HuH-7 (cell line): ENCODE measurements around the gene FMO2.
"Not testable (repeated sequence)": the region's sequence is repeated elsewhere in the genome, so short reads cannot be mapped to it uniquely, and the experiment has no call there.

Source experiments
- DNase-seq: peaks from one replicate; pipeline ENCODE4 v3.0.0; 2011; ENCODE audit warnings: low spot score

FMO2 gene

DNA sequence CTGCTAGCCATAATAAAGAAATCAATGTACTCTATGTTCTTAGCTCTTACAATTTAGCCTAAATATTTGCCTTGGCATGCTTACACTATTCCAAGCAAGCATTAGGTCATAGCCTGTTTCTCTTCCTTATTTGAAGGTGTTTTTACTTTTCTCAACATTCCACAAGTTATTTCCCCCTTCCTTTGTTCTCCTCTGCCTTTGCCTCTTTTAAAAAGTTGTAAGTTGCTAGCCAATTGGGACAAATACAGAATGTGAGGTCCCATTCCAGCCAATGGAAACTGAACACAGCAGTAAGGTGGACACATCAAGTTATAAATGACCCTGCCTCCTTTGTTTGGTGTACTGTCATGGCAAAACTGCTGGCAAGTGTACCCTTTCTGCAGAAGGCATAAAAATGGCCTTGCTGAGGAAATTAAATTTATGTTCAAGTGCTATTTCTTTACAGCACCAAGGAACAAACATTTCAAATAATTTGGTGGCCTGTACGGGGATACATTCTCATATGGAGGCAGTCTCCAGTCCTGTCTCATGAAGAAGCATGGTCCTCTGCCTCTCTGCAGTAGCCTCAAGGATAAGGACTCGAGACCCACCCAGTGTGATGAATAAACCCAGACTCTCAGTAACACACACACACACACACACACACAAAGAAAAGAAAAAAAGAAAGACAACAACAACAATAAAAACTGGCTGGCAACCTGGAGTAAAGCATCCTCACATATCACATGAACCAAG, 34.4 kb downstream of the FMO2 start:
- DNase-seq, result no peak

DNA sequence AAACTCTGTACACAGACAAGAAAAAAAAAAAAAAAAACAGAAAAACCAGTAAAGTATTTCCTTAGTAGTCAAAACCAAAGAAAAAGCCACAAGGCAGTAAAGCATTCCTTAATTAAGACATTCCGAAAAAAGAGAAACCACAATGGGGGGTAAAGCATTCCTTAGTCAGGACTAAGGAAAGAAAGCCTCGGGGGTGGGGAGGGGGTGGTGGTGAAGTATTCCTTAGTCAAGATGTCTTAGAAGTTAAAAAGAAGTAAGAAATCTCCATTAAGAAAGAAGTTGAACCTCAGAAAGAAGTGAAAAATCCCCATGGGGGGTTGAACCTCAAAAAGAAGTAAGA, 35.0 kb downstream of the FMO2 start:
- DNase-seq, result no peak

DNA sequence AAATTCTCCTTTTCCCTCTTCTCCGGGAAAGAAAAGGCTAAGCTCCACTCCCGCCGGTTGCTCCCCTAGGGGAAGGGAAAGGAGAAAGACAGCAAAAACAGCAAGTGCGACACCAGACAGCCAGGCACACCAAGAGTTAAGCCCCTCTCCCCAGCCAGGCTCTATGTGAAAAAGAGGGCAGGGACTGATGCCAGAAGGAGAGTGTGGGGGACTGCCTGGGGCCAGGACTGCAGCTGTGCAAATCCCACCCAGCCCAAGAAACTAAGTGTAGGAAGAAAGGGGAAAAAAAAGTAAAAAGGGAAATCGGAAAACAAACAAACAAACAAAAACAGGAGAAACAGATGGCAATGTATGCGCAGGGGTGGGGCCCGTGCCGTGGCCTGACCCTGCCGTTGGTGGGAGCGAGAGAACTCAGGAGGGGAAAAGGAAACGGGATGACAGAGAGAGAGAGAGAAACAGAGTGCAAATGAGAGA, 35.5 kb downstream of the FMO2 start:
- DNase-seq, result no peak

GRCh38 chr1:171221665-171222591, 36.8 kb downstream of the FMO2 start:
- DNase-seq, result no peak

DNA sequence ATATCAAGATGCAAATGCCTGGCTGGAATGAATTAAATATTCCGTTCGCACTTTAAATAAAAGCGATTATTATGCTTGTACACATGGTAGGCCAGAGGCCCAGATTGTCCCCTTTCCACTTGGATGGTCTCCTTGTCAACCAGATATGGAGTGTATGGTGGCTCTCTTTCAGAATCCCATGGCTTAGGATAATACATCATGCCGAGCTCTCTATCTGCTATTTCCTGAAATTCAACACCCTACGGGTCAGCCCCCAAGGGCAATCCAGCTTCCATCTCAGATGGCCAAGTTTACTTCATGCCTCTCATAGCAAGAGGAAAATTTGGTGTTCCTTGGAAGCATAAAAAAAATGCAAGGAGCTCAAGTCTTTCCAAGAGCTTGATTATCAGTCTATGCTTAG, 37.8 kb downstream of the FMO2 start:
- no peak for DNase-seq

DNA sequence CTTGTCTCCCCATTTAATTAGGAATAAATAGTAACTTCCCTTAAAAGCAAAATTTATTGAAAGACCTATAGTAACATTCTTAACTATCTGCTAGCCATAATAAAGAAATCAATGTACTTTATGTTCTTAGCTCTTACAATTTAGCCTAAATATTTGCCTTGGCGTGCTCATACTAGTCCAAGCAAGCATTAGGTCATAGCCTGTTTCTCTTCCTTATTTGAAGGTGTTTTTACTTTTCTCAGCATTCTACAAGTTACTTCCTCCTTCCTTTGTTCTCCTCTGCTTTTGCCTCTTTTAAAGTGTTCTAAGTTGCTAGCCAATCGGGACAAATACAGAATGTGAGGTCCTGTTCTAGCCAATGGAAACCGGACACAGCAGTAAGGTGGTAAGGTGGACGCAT, 39.2 kb downstream of the FMO2 start:
- not testable (repeated sequence) for DNase-seq

DNA sequence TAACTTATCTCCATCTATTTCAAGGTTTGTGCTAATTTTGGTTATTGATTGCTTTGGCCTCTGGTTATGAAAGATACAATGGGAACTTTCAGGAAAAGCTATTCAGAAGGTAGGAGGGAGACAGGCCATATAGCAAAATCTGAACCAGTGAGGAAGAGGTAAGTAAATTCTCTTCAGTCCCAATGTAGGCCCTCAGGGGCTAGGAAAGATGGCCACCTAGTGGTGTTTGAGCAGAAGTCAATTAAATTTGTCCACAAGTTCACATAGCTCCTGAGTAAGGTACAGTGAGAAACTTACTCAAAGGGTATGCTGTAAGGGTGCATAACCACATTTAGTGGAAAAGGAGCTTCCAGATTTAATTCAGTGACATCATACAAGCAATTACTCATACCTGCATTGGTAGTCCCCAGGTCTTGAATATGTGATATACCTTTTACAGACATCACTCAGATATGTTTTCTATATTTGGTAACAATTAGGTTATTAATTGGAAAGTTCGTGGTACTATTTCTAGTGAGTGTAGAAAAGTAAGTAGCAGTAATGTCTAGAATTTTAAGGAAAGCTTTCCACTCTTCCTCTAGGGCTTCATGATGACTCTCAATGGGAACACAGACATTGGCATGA, 41.8 kb downstream of the FMO2 start:
- peak; percentile 57 for DNase-seq

GRCh38 chr1:171231326-171231725, 46.2 kb downstream of the FMO2 start:
- DNase-seq, result no peak

DNA sequence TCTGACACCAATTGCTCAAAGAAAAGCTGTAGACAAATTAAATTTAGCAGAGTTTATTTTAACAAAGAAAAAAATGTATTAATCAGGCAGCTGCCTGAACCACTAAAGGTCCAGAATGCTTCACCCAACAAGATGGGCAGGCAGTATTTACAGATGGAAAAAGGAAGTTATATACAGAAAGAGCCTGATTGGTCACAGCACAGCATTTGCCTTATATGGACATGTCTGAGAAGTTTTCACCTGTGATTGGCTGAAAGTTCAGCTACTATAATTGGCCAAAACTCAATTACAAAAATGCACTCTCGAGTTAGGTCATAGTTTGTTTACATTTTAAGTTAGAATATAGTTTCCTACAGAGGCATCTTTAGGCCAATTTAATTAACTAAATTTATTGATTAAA, 48.1 kb downstream of the FMO2 start:
- DNase-seq, result no peak

DNA sequence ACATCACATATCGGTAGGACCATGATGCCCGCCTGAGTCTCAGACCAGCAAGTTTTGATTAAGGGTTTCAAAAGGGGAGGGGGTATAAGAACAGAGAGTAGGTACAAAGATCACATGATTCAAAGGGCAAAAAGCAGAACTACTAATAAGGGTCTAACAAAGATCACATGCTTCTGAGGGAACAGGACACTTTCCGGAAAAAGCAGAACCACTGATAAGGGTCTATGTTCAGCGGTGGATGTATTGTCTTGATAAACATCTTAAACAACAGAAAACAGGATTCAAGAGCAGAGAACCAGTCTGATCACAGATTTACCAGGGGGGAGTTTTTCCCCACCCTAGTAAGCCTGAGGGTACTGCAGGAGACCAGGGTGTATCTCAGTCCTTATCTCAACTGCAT, 51.1 kb downstream of the FMO2 start:
- DNase-seq, result not testable (repeated sequence)

- no peak for DNase-seq
These were observed 58.8 kb downstream of the FMO2 start for GRCh38 chr1:171243878-171244277.

GRCh38 chr1:171245458-171246064, 60.5 kb downstream of the FMO2 start:
- peak; percentile 46 for DNase-seq

DNA sequence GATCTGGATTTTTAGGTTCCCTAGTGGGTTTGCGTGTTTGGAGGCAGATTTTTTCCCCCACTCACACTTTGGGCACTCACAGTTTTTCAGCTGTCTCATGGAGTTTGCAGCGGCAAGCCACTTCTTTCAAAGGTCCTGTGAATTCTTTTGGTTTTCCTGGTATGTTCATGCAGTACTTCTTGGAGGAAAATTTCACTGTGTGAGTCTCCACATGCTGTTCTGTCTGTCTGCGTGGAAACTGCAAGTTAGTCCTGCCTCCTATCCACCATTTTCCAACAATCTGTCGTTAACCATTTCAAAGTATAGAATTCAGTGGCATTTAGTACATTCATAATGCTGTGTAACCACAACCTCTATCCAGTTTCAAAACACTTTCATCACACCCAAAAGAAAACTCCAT, 62.4 kb downstream of the FMO2 start:
- DNase-seq, result no peak

DNA sequence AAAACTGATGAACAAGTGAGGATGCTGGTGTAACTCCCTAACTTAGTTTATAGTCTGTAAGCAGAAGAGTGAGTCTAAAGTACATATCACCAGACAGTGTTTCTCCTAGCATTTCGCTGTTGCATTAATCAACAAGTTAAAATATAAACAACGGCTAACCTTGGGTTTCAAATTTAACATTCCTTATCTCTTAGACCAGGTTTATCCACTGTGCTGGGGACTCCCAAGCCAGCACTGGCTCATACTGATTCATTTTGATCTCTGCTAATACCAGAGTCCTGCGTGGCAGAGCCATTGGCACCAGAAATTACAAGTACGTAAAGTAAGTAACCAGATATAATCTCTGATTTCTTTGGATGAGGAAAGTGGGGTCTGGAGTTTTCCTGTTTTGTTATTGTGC, 63.2 kb downstream of the FMO2 start, which contains the start of gene FMO1:
FMO1 (plus strand) TSS at position 193 of the 400 bp plus-strand sequence. CDS start 9,594 bp downstream, outside the sequence.
- DNase-seq, result no peak

GRCh38 chr1:171248841-171249240, 63.7 kb downstream of the FMO2 start:
- DNase-seq, result no peak

- DNase-seq, result no peak
These were observed 65.2 kb downstream of the FMO2 start for GRCh38 chr1:171250263-171250662.

DNA sequence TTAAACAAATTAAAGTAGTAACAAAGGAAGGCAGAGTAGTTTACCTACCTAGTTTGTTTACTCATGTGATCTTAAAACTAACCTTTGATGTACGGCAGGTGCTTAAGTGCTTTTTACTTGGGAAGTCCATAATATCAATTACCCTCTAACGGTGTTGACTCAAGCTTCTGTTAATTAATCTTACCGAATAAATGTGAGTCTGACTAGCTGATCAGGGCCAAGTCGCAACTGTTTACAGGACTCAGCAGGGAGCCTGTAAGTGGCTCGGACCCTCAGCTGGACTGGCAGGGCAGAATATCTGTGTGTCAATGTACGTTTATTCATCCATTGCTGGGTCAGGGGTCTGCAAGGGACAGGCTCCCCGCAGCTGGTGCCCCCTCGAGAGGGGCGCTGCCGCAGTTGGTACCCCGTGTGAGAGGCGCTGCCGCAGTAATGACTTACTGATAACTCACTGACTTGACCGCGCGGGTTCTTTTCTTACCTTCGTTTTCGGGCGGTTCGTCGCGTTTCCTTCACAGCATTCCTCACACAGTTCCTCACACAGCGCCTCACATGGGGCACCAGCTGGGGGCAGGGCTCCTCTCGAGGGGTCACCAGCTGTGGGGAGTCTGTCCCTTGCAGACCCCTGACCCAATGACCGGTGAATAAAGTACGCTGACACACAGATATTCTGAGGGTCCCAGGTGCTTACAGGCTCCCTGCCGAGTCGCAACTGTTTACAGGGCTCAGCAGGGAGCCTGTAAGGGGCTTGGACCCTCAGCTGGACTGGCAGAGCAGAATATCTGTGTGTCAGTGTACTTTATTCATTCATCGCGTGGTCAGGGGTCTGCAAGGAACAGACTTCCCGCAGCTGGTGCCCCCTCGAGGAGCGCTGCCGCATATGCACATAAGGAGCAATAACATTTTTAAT, 66.2 kb downstream of the FMO2 start:
- DNase-seq, result peak; percentile 37

DNA sequence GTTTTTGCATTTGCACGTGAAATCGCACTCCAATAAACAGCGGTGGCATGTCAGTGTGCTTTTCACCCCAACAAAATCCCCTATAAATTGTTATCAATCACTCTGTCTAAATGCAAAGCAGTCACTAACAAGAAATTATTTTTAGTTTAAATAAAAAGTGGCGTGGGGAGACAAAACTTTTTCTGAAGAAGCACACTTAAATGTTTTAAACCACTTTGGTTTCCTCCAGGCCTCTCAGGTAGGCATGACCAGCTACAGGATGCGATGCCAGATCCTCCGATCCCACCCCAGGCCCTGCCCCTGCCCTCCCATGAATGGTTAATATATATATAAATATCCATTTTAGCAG, 66.8 kb downstream of the FMO2 start:
- DNase-seq, result no peak

DNA sequence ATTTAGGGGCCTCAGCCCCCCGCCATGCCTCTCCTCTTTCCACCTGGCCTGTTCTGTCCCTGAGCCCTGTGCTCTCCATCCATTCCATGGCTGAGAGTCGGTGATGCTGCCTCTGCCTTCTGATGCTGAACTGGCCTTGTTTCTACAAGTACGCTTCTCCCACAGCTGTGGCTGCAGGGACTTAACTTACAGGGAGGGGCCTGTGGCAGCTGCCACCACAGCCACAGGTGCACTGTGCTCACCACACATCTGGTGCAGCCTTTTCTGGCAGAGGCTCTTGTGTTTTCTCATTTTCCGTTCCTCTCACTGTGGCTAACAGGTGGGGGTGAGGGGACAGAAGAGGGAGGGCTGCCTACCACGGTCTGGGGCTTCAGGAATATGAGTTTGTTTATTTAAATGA, 67.4 kb downstream of the FMO2 start:
- DNase-seq, result no peak

- DNase-seq, result no peak
These were observed 69.8 kb downstream of the FMO2 start for GRCh38 chr1:171254859-171255258.

- DNase-seq, result no peak
These were observed 72.0 kb downstream of the FMO2 start for GRCh38 chr1:171256940-171257606.
